Measurements from ENCODE around the gene IMP3.

- TF ChIP-seq CTCF (IDR thresholded peaks at IDR 0.05) (no peak), POLR2A (IDR thresholded peaks at IDR 0.05) (no peak)
Observed at GRCh38 chr15:75646112-75646943, 6.3 kb upstream of the IMP3 start.
